SK-N-SH treated with all-trans-retinoic acid at 6 μM for 48 hours (cell line): ENCODE measurements around the gene HPS3.

Experiments used
- ATAC-seq: fragments of 200-7000 bp; cut with Tn5 transposase; 3 replicates; pipeline ENCODE4 v1.9.1; 2020; ENCODE audit warnings: mild to moderate bottlenecking, moderate library complexity
- BACH2 ChIP-seq: fragments of 250-450 bp; sonication (Bioruptor Pico); IDR thresholded peaks from 2 replicates; pipeline ENCODE4 v1.9.0; 2021; ENCODE audit warnings: mild to moderate bottlenecking, borderline replicate concordance
- CSDC2 ChIP-seq: fragments of 250-450 bp; sonication (Bioruptor Pico); IDR thresholded peaks from 2 replicates; pipeline ENCODE4 v1.5.0; 2020; ENCODE audit warnings: mild to moderate bottlenecking, moderate library complexity
- ESRRG ChIP-seq: fragments of 250-450 bp; sonication (Bioruptor Pico); IDR thresholded peaks from 2 replicates; pipeline ENCODE4 v1.6.1; 2021; ENCODE audit warnings: mild to moderate bottlenecking
- GLIS3 ChIP-seq: fragments of 250-450 bp; sonication (Bioruptor Pico); IDR thresholded peaks from 2 replicates; pipeline ENCODE4 v1.5.0; 2020; ENCODE audit warnings: mild to moderate bottlenecking, moderate library complexity
- ISL1 ChIP-seq: fragments of 250-450 bp; sonication (Bioruptor Pico); IDR thresholded peaks from 2 replicates; pipeline ENCODE4 v2.1.2; 2022; ENCODE audit warnings: mild to moderate bottlenecking, moderate library complexity
- OSR1 ChIP-seq: fragments of 250-450 bp; sonication (Bioruptor Pico); IDR thresholded peaks from 2 replicates; pipeline ENCODE4 v1.8.0; 2022; ENCODE audit warnings: moderate library complexity, mild to moderate bottlenecking, inconsistent platforms
- PPARA ChIP-seq: fragments of 250-450 bp; sonication (Bioruptor Pico); IDR thresholded peaks from 2 replicates; pipeline ENCODE4 v1.5.0; 2020; ENCODE audit warnings: mild to moderate bottlenecking, borderline replicate concordance
- RARB ChIP-seq: fragments of 250-450 bp; sonication (Bioruptor Pico); IDR thresholded peaks from 2 replicates; pipeline ENCODE4 v1.8.0; 2021; ENCODE audit warnings: mild to moderate bottlenecking, moderate library complexity
- SNAI2 ChIP-seq: fragments of 250-450 bp; sonication (Bioruptor Pico); IDR thresholded peaks from 2 replicates; pipeline ENCODE4 v1.5.0; 2020; ENCODE audit warnings: mild to moderate bottlenecking, moderate library complexity
- TCF4 ChIP-seq: fragments of 250-450 bp; sonication (Bioruptor Pico); IDR thresholded peaks from 2 replicates; pipeline ENCODE4 v1.8.0; 2021; ENCODE audit warnings: mild to moderate bottlenecking, moderate library complexity, borderline replicate concordance
- ZC3H10 ChIP-seq: fragments of 250-450 bp; sonication (Bioruptor Pico); IDR thresholded peaks from 2 replicates; pipeline ENCODE4 v1.5.1; 2021; ENCODE audit warnings: mild to moderate bottlenecking, moderate library complexity
- ZFP3 ChIP-seq: fragments of 250-450 bp; sonication (Bioruptor Pico); IDR thresholded peaks from 2 replicates; pipeline ENCODE4 v1.5.0; 2020; ENCODE audit warnings: mild to moderate bottlenecking, moderate library complexity
- ZFP30 ChIP-seq: fragments of 450-650 bp; formaldehyde crosslinking; IDR thresholded peaks from 2 replicates; pipeline ENCODE4 v1.5.0; 2022; ENCODE audit warnings: mild to moderate bottlenecking, moderate library complexity
- ZNF565 ChIP-seq: fragments of 450-650 bp; formaldehyde crosslinking; conservative IDR thresholded peaks from 2 replicates; pipeline ENCODE4 v1.5.0; 2020; ENCODE audit warnings: low read depth, mild to moderate bottlenecking, moderate library complexity
- ZNF70 ChIP-seq: fragments of 450-650 bp; formaldehyde crosslinking; IDR thresholded peaks from 2 replicates; pipeline ENCODE4 v1.5.0; 2020; ENCODE audit warnings: mild to moderate bottlenecking, moderate library complexity
- TF ChIP-seq, protein P1 (sequence below): fragments of 250-450 bp; sonication (Bioruptor Pico); IDR thresholded peaks from 2 replicates; pipeline ENCODE4 v1.5.1; 2020; ENCODE audit warnings: low read depth, mild to moderate bottlenecking, moderate library complexity
- TF ChIP-seq, protein P2 (sequence below): fragments of 250-450 bp; sonication (Bioruptor Pico); IDR thresholded peaks from 2 replicates; pipeline ENCODE4 v1.5.1; 2021; ENCODE audit warnings: mild to moderate bottlenecking, moderate library complexity
- TF ChIP-seq, protein P3 (sequence below): fragments of 250-450 bp; sonication (Bioruptor Pico); IDR thresholded peaks from 2 replicates; pipeline ENCODE4 v1.8.0; 2020; ENCODE audit warnings: mild to moderate bottlenecking, moderate library complexity, borderline replicate concordance
- TF ChIP-seq, protein P4 (sequence below): fragments of 250-450 bp; sonication (Bioruptor Pico); IDR thresholded peaks from 2 replicates; pipeline ENCODE4 v1.8.0; 2021; ENCODE audit warnings: low read depth, mild to moderate bottlenecking, moderate library complexity, borderline replicate concordance

Gene HPS3

GRCh38 chr3:149134575-149134974, 5.1 kb downstream of the HPS3 start:
- TF ChIP-seq ESRRG (no peak), BACH2 (CRISPR knock-in tag) (no peak), SNAI2 (CRISPR knock-in tag) (peak; percentile 38; the same call in 1 of the 2 replicates), ISL1 (peak; percentile 37), TCF4 (CRISPR knock-in tag) (no peak), ZFP30 (no peak), ZFP3 (CRISPR knock-in tag) (no peak)
- TF ChIP-seq, protein P1, sequence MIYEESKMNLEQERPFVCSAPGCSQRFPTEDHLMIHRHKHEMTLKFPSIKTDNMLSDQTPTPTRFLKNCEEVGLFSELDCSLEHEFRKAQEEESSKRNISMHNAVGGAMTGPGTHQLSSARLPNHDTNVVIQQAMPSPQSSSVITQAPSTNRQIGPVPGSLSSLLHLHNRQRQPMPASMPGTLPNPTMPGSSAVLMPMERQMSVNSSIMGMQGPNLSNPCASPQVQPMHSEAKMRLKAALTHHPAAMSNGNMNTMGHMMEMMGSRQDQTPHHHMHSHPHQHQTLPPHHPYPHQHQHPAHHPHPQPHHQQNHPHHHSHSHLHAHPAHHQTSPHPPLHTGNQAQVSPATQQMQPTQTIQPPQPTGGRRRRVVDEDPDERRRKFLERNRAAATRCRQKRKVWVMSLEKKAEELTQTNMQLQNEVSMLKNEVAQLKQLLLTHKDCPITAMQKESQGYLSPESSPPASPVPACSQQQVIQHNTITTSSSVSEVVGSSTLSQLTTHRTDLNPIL (CRISPR knock-in tag), result peak; percentile 31; the same call in 1 of the 2 replicates
- ATAC-seq, result no peak

DNA sequence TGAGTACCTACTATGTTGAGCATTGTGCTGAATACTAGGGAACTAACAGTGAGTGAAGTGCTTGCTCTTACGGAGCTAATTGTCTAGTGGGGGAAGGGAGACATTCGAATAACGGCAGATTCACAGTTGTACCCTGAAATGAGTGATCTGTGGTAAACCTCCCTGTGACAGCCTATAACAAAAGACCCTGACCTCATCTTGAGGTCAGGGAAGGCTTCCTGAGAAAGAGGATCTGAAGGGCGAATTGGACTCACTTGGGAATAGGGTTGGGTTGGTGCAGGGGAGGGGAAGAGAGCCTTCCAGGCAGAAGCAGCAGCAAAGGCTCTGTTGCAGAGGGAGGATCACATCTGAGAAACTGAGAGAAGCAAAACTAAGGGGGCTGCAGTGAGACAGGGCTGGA, 13.2 kb downstream of the HPS3 start:
- TF ChIP-seq ZFP3 (CRISPR knock-in tag) (no peak), ZNF70 (CRISPR knock-in tag) (no peak), RARB (CRISPR knock-in tag) (no peak), OSR1 (CRISPR knock-in tag) (no peak), ISL1 (no peak), CSDC2 (CRISPR knock-in tag) (no peak), ZC3H10 (CRISPR knock-in tag) (no peak)
- TF ChIP-seq, protein P2, sequence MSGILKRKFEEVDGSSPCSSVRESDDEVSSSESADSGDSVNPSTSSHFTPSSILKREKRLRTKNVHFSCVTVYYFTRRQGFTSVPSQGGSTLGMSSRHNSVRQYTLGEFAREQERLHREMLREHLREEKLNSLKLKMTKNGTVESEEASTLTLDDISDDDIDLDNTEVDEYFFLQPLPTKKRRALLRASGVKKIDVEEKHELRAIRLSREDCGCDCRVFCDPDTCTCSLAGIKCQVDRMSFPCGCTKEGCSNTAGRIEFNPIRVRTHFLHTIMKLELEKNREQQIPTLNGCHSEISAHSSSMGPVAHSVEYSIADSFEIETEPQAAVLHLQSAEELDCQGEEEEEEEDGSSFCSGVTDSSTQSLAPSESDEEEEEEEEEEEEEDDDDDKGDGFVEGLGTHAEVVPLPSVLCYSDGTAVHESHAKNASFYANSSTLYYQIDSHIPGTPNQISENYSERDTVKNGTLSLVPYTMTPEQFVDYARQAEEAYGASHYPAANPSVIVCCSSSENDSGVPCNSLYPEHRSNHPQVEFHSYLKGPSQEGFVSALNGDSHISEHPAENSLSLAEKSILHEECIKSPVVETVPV (CRISPR knock-in tag), result no peak
- TF ChIP-seq, all 23 proteins: peak for 0
- ATAC-seq, result no peak

DNA sequence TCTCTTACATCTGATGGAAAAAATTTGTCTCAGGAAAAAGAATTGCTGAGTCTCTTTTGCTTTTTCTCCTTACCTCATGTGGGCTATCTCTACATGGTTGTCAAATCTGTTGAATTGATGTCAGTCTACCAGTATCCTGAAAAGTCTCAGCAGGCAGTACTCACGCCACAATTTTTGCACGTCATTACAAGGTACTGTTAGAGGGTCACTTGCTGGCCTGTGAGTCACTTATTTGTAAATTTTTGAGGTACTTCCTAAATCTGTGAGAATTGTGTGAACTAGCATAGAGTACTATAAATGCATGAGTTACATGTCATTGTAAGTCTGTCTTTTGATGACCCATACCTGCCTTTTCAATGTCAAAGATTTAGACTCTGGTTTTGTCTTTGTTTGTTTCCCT, 15.9 kb downstream of the HPS3 start:
- no peak for ATAC-seq
- TF ChIP-seq, protein P3, sequence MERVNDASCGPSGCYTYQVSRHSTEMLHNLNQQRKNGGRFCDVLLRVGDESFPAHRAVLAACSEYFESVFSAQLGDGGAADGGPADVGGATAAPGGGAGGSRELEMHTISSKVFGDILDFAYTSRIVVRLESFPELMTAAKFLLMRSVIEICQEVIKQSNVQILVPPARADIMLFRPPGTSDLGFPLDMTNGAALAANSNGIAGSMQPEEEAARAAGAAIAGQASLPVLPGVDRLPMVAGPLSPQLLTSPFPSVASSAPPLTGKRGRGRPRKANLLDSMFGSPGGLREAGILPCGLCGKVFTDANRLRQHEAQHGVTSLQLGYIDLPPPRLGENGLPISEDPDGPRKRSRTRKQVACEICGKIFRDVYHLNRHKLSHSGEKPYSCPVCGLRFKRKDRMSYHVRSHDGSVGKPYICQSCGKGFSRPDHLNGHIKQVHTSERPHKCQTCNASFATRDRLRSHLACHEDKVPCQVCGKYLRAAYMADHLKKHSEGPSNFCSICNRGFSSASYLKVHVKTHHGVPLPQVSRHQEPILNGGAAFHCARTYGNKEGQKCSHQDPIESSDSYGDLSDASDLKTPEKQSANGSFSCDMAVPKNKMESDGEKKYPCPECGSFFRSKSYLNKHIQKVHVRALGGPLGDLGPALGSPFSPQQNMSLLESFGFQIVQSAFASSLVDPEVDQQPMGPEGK, result no peak
- TF ChIP-seq BACH2 (CRISPR knock-in tag) (no peak), PPARA (CRISPR knock-in tag) (no peak), TCF4 (CRISPR knock-in tag) (no peak), ZNF565 (CRISPR knock-in tag) (no peak), OSR1 (CRISPR knock-in tag) (no peak), CSDC2 (CRISPR knock-in tag) (no peak), RARB (CRISPR knock-in tag) (no peak), ZNF70 (CRISPR knock-in tag) (no peak), ESRRG (no peak), GLIS3 (CRISPR knock-in tag) (no peak)
- TF ChIP-seq, protein P2 (CRISPR knock-in tag), result no peak
- TF ChIP-seq, protein P4, sequence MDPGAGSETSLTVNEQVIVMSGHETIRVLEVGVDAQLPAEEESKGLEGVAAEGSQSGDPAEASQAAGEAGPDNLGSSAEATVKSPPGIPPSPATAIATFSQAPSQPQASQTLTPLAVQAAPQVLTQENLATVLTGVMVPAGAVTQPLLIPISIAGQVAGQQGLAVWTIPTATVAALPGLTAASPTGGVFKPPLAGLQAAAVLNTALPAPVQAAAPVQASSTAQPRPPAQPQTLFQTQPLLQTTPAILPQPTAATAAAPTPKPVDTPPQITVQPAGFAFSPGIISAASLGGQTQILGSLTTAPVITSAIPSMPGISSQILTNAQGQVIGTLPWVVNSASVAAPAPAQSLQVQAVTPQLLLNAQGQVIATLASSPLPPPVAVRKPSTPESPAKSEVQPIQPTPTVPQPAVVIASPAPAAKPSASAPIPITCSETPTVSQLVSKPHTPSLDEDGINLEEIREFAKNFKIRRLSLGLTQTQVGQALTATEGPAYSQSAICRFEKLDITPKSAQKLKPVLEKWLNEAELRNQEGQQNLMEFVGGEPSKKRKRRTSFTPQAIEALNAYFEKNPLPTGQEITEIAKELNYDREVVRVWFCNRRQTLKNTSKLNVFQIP (CRISPR knock-in tag), result no peak

- ATAC-seq, result no peak
Observed at GRCh38 chr3:149145974-149146373, 16.5 kb downstream of the HPS3 start.

More at GRCh38 chr3:149145974-149146373, 16.5 kb downstream of the HPS3 start:
- TF ChIP-seq, protein P4 (CRISPR knock-in tag), result no peak
- no peak for TF ChIP-seq PPARA (CRISPR knock-in tag)
